Endothelial cell of umbilical vein (primary cell): ENCODE data around the gene TBC1D14. TPM values are rescaled to one million over a fixed set of nuclear protein-coding genes. Genes with fewer than 3 reads are reported as not detected.

ENCODE experiments used
- BruUV-seq: library from RNA; stranded (reverse); fragments of 400-500 nt; replicated peaks from 2 replicates; lab custom pipeline; 2021; lab: Mats Ljungman, UMichigan
- CTCF ChIA-PET: fragments of 300-600, 350-600 bp; sonication (Branson Sonifier 250); formaldehyde crosslinking; loops from one replicate; lab custom pipeline; 2021; ENCODE audit warnings: antibody characterized with exemption, inconsistent platforms; lab: Charles Lee
- POLR2A ChIA-PET: fragments of 300-600, 350-600 bp; sonication (Branson Sonifier 250); formaldehyde crosslinking; loops from one replicate; lab custom pipeline; 2021; ENCODE audit warnings: antibody characterized with exemption, inconsistent platforms; lab: Charles Lee
- DNase-seq: peaks from one replicate; pipeline ENCODE4 v3.0.0-alpha.2; 2011; ENCODE audit warnings: low read depth, low spot score
- FAIRE-seq: peaks from 2 replicates; lab custom pipeline; 2011; peaks lifted over from hg19 to GRCh38; lab: Jason Lieb, UNC
- H2AFZ ChIP-seq: 2 replicates; pipeline ENCODE4 v1.6.0; 2012; ENCODE audit warnings: low read depth, low read length, control low read depth, inconsistent platforms
- H3K27ac ChIP-seq: 2 replicates; pipeline ENCODE4 v1.5.1; 2011; ENCODE audit warnings: low read depth, mild to moderate bottlenecking, control low read depth, low read length, moderate library complexity; ENCODE audit not compliant: insufficient read depth
- H3K27me3 ChIP-seq, 2 experiments: 2 replicates each; pipeline versions ENCODE4 v1.6.0 to v1.6.1; 2011; ENCODE audit warnings: low read length in 2 of 2, mixed read lengths in 1 of 2; ENCODE audit not compliant: control insufficient read depth in 2 of 2, insufficient read depth in 2 of 2
- H3K36me3 ChIP-seq, 2 experiments: 2 replicates in 1 of 2; 3 replicates in 1 of 2; pipeline ENCODE4 v1.5.1; 2011; ENCODE audit warnings: low read length in 2 of 2, mild to moderate bottlenecking in 1 of 2, moderate library complexity in 1 of 2; ENCODE audit not compliant: control insufficient read depth in 2 of 2, insufficient read depth in 2 of 2; ENCODE audit errors: extremely low read depth in 1 of 2
- H3K4me1 ChIP-seq: 3 replicates; pipeline ENCODE4 v1.5.1; 2011; ENCODE audit warnings: mild to moderate bottlenecking, low read length; ENCODE audit not compliant: control insufficient read depth, insufficient read depth; ENCODE audit errors: extremely low read depth
- H3K4me2 ChIP-seq: 2 replicates; pipeline ENCODE4 v1.6.1; 2011; ENCODE audit warnings: low read length, control low read depth, mixed read lengths; ENCODE audit not compliant: insufficient read depth
- H3K4me3 ChIP-seq, 3 experiments: fragments of 200-600 bp in 1 of 3; sonication (generic), shearing (Covaris generic) in 1 of 3; replicated peaks in 1 of 3; 2 replicates each; pipeline ENCODE4 v1.5.1; 2011 to 2016; ENCODE audit warnings: control low read depth in 3 of 3, low read length in 3 of 3, mild to moderate bottlenecking in 2 of 3, inconsistent platforms in 1 of 3, low read depth in 1 of 3, moderate library complexity in 1 of 3; ENCODE audit not compliant: insufficient read depth in 1 of 3
- H3K79me2 ChIP-seq: 2 replicates; pipeline ENCODE4 v1.6.0; 2012; ENCODE audit warnings: low read length, inconsistent platforms; ENCODE audit not compliant: control insufficient read depth, insufficient read depth
- H3K9ac ChIP-seq: replicated peaks from 2 replicates; pipeline ENCODE3; 2011; ENCODE audit warnings: low read length, control low read depth; ENCODE audit not compliant: insufficient read depth; ENCODE audit errors: extremely low read depth
- H3K9me1 ChIP-seq: replicated peaks from 3 replicates; pipeline ENCODE4 v1.6.0; 2011; ENCODE audit warnings: mild to moderate bottlenecking, low read length; ENCODE audit not compliant: control insufficient read depth, insufficient read depth; ENCODE audit errors: extremely low read depth
- H3K9me3 ChIP-seq: replicated peaks from 2 replicates; pipeline ENCODE4 v1.5.1; 2012; ENCODE audit warnings: low read length, inconsistent platforms; ENCODE audit not compliant: control insufficient read depth, insufficient read depth
- H4K20me1 ChIP-seq: replicated peaks from 2 replicates; pipeline ENCODE3; 2011; ENCODE audit warnings: mild to moderate bottlenecking, low read length; ENCODE audit not compliant: control insufficient read depth, insufficient read depth; ENCODE audit errors: extremely low read depth
- EZH2 ChIP-seq: IDR thresholded peaks from 2 replicates; pipeline ENCODE4 v1.6.1; 2012; ENCODE audit warnings: borderline replicate concordance, low read depth, mild to moderate bottlenecking, moderate library complexity, low read length, inconsistent platforms; ENCODE audit not compliant: severe bottlenecking
- FOS ChIP-seq: IDR thresholded peaks from 2 replicates; pipeline ENCODE4 v1.6.1; 2011; ENCODE audit warnings: mild to moderate bottlenecking, low read length, moderate library complexity, borderline replicate concordance; ENCODE audit not compliant: insufficient read depth
- GATA2 ChIP-seq: IDR thresholded peaks from 2 replicates; pipeline ENCODE4 v1.7.0; 2011; ENCODE audit warnings: low read depth, mild to moderate bottlenecking, moderate library complexity, mixed read lengths, low read length; ENCODE audit not compliant: insufficient read length, insufficient read depth
- JUN ChIP-seq: IDR thresholded peaks from 2 replicates; pipeline ENCODE4 v1.6.1; 2011; ENCODE audit warnings: borderline replicate concordance, low read depth; ENCODE audit not compliant: insufficient read length, insufficient read depth
- MAX ChIP-seq: IDR thresholded peaks from 2 replicates; pipeline ENCODE4 v1.6.1; 2011; ENCODE audit not compliant: insufficient read depth, insufficient read length
- MYC ChIP-seq: IDR thresholded peaks from one replicate; pipeline ENCODE4 v1.6.1; 2011; ENCODE audit warnings: mild to moderate bottlenecking, low read depth, low read length
- POLR2A ChIP-seq: IDR thresholded peaks from 2 replicates; pipeline ENCODE4 v1.6.1; 2012; ENCODE audit warnings: low read depth, mild to moderate bottlenecking, control low read depth, low read length
- POLR2AphosphoS5 ChIP-seq: IDR thresholded peaks from 2 replicates; pipeline ENCODE4 v1.6.1; 2012; ENCODE audit warnings: low read depth, mild to moderate bottlenecking, control low read depth, low read length, moderate library complexity; ENCODE audit not compliant: insufficient read depth
- dilution Hi-C: fragments of 300-500 bp; cut with MboI; formaldehyde crosslinking; loops from one replicate; pipeline ENCODE4 v1.15.0; 2019; ENCODE audit warnings: low sequenced_read_pairs; ENCODE audit not compliant: extremely low pct_ligation_motif_present
- intact Hi-C: fragments of 100-400 bp; cut with micrococcal nuclease; formaldehyde crosslinking; loops from one replicate; pipeline ENCODE4 v1.10.0; 2022
- polyA plus RNA-seq, 4 experiments: library from polyadenylated mRNA; depleted of rRNA in 3 of 4; stranded (reverse) in 3 of 4; unstranded in 1 of 4; fragments of >200 nt; gene quantifications; 2 replicates each; pipeline versions ENCODE4 v1.2.1 to v1.2.3, GENCODE V29; 2011 to 2012; ENCODE audit warnings: missing spikeins in 1 of 4
- total RNA-seq: library from RNA; stranded (reverse); gene quantifications from 2 replicates; pipeline ENCODE4 v1.2.3, GENCODE V29; 2021
- TF ChIP-seq, protein P1 (sequence below), 2 donors: IDR thresholded peaks; 1 replicate in 1 of 2; 2 replicates in 1 of 2; pipeline ENCODE4 v1.5.1; 2011; ENCODE audit warnings: low read length in 2 of 2, mild to moderate bottlenecking in 2 of 2, moderate library complexity in 2 of 2, control low read depth in 1 of 2, inconsistent platforms in 1 of 2, low read depth in 1 of 2; ENCODE audit not compliant: insufficient read depth in 1 of 2; ENCODE audit errors: extremely low read depth in 1 of 2

TBC1D14 gene
- total and polyA plus RNA-seq, 2 donors (not counting 3 experiments of a cell fraction or from before 2014, with no cell fraction given) = 23.7 to 24.8 TPM

- Histone ChIP-seq H4K20me1 (no peaks in the 10 kb centered on the region), H2AFZ (peak overlapping the region; percentile 83), H3K79me2 (peaks cover 40% of the 10 kb centered on the region), H3K36me3 (peaks cover 1 to 9% of the 10 kb centered on the region in 2 experiments), H3K9me1 (no peaks in the 10 kb centered on the region), H3K4me1 (peaks cover 20% of the 10 kb centered on the region), H3K9ac (peak overlapping the region; percentile 61), H3K9me3 (no peaks in the 10 kb centered on the region), H3K4me2 (peak overlapping the region; percentile 92), H3K4me3 (peak overlapping the region; percentile 62 to 99 (median 71)), H3K27ac (peak overlapping the region; percentile 16), H3K27me3 (peaks cover 0 to 3% of the 10 kb centered on the region in 2 experiments)
- no peak for FAIRE-seq
- intact Hi-C loops (loop anchor here (1.0 kb wide), 5 partner anchors 25 to 428 kb away; partner anchors contain the start of genes BLOC1S4, MRFAP1, TADA2B and TBC1D14), dilution Hi-C loops (no loop called here)
- ChIA-PET POLR2A (interaction anchor here (0.6 to 2.1 kb wide), 6 partner anchors 11 to 162 kb away, joined by 3 to 10 read pairs (median 4); partner anchors contain the start of gene TADA2B), CTCF (interaction anchor here (0.8 to 8.6 kb wide), 15 partner anchors 13 to 351 kb away, joined by 3 to 79 read pairs (median 4); partner anchors contain the start of gene TADA2B)
- TSS peak; percentile 79 for BruUV-seq
- TF ChIP-seq POLR2AphosphoS5 = peak; percentile 40
- TF ChIP-seq POLR2A = peak; percentile 62
- TF ChIP-seq, protein P1, sequence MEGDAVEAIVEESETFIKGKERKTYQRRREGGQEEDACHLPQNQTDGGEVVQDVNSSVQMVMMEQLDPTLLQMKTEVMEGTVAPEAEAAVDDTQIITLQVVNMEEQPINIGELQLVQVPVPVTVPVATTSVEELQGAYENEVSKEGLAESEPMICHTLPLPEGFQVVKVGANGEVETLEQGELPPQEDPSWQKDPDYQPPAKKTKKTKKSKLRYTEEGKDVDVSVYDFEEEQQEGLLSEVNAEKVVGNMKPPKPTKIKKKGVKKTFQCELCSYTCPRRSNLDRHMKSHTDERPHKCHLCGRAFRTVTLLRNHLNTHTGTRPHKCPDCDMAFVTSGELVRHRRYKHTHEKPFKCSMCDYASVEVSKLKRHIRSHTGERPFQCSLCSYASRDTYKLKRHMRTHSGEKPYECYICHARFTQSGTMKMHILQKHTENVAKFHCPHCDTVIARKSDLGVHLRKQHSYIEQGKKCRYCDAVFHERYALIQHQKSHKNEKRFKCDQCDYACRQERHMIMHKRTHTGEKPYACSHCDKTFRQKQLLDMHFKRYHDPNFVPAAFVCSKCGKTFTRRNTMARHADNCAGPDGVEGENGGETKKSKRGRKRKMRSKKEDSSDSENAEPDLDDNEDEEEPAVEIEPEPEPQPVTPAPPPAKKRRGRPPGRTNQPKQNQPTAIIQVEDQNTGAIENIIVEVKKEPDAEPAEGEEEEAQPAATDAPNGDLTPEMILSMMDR (IDR thresholded peaks at IDR 0.05; ENCODE audit: extremely low read depth in 1 of 2, insufficient read depth in 1 of 2, low read depth in 1 of 2, low read length in 2 of 2) = peak in 1 of 2 donors; percentile 0
- no peak for TF ChIP-seq FOS
- no peak for TF ChIP-seq EZH2
- TF ChIP-seq JUN = no peak
- no peak for TF ChIP-seq GATA2
- no peak for TF ChIP-seq MYC
- TF ChIP-seq MAX = no peak
- no peak for DNase-seq
These were observed 158.7 kb downstream of the TBC1D14 start for GRCh38 chr4:7068279-7068842.
